HG03196 (cell line): ENCODE data around the gene FKBP8.

Source experiments
- ATAC-seq: cut with Tn5 transposase; IDR thresholded peaks from one replicate; pipeline ENCODE4 v1.9.1; 2021; ENCODE audit not compliant: unreplicated experiment

The FKBP8 gene

GRCh38 chr19:18487576-18488402 is 55.6 kb downstream of the FKBP8 start:
- ATAC-seq = no peak

GRCh38 chr19:18486746-18487145 is 56.6 kb downstream of the FKBP8 start:
- ATAC-seq = no peak

GRCh38 chr19:18484992-18485391 is 58.4 kb downstream of the FKBP8 start:
- no peak for ATAC-seq

GRCh38 chr19:18483119-18483890 is 60.1 kb downstream of the FKBP8 start:
- ATAC-seq = no peak
